Measurements from ENCODE around the gene NSDHL.

GRCh38 chrX:152861116-152861515, 30.3 kb downstream of the NSDHL start:
- TF ChIP-seq CTCF (IDR thresholded peaks at IDR 0.05), result no peak
- no peak for TF ChIP-seq POLR2A (IDR thresholded peaks at IDR 0.05)

Measured in ovary (tissue), 3 donors.